ENCODE results near the gene ARHGAP28.
"Not testable (repeated sequence)": the region's sequence is repeated elsewhere in the genome, so short reads cannot be mapped to it uniquely, and the experiment has no call there.

The ARHGAP28 gene

DNA sequence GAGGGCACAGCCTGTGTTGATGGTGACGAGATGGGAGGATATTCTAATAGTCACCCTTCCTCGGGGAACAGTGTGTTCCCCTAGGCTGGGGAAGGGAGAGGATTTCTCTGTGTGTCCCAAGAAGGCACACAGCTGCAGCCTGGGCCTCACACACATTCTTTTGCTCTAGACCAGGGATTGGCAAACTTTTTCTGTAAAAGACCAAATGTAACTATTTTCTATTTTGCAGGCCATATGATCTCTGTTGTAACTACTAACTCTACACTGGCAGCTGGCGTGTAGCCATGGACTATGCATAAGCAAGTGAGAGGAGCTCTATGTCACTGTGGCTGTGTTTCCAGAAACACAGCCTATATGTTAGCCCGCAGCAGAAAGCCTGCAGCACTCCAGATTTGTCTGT lies 65.8 kb downstream of the ARHGAP28 start:
- peak; percentile 63 for DNase-seq (ENCODE audit: low read depth)
- no peaks in the 10 kb centered on the region for H3K9me3 ChIP-seq (ENCODE audit: control insufficient read depth, low read length)
- H3K4me3 ChIP-seq (ENCODE audit: low read length) = peak overlapping the region; percentile 31
- no peaks in the 10 kb centered on the region for H3K27me3 ChIP-seq (replicated peaks; ENCODE audit: control insufficient read depth, insufficient read depth, low read length)
- H3K9ac ChIP-seq (ENCODE audit: low read length) = peak overlapping the region; percentile 50
- H3K4me1 ChIP-seq (ENCODE audit: control insufficient read depth, insufficient read depth, low read length) = peaks cover 23% of the 10 kb centered on the region
- no peaks in the 10 kb centered on the region for H3K36me3 ChIP-seq (ENCODE audit: control insufficient read depth, insufficient read depth, low read length, severe bottlenecking)

DNA sequence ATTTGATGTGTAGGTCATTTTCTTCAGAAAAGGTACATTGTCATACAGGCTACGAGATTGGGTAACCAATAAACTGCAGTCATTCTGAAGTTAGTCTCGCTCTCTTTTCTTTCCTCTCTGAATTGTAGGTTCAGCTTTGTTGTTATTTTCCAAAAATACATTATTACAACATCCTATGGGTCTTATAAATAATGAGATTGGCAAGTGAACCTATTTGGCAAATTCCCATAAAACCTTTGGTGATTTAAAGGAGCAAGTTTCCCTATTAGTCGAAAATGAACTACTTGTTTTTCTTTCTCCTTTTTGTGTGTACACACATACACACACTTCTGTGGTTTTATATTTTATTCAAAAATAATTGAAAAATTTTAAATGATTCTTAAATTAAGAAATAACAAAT lies 67.0 kb downstream of the ARHGAP28 start:
- H3K27me3 ChIP-seq (replicated peaks; ENCODE audit: control insufficient read depth, insufficient read depth, low read length) = no peaks in the 10 kb centered on the region
- H3K4me1 ChIP-seq (ENCODE audit: control insufficient read depth, insufficient read depth, low read length) = peaks cover 19% of the 10 kb centered on the region
- H3K9me3 ChIP-seq (ENCODE audit: control insufficient read depth, low read length) = no peaks in the 10 kb centered on the region
- DNase-seq (ENCODE audit: low read depth) = no peak
- H3K9ac ChIP-seq (ENCODE audit: low read length) = no peak overlapping the region
- H3K4me3 ChIP-seq (ENCODE audit: low read length) = no peak overlapping the region
- H3K36me3 ChIP-seq (ENCODE audit: control insufficient read depth, insufficient read depth, low read length, severe bottlenecking) = no peaks in the 10 kb centered on the region

DNA sequence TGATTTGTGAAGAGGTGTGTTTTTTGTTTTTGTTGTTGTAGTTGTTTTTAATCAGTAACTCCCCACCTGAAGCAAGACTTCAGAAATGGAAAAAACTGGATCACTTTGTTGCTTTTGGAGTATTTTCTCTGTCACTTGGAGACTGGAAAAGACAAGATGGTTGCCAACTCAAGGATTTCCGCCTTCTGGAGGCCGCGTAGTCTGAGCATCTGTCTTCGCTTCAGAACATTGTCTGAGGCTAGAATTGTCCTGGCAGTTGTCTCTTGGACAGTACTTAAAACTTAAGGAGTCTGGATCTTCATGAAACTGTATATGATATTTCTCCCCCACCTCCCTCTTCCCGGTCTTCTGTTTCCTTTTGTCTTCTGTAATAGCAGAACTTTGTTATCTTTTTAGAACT lies 67.7 kb downstream of the ARHGAP28 start:
- Histone ChIP-seq H3K4me3 (ENCODE audit: low read length) (no peak overlapping the region), H3K9me3 (ENCODE audit: control insufficient read depth, low read length) (no peaks in the 10 kb centered on the region), H3K27me3 (replicated peaks; ENCODE audit: control insufficient read depth, insufficient read depth, low read length) (no peaks in the 10 kb centered on the region), H3K9ac (ENCODE audit: low read length) (no peak overlapping the region), H3K36me3 (ENCODE audit: control insufficient read depth, insufficient read depth, low read length, severe bottlenecking) (no peaks in the 10 kb centered on the region), H3K4me1 (ENCODE audit: control insufficient read depth, insufficient read depth, low read length) (peaks cover 19% of the 10 kb centered on the region)
- DNase-seq (ENCODE audit: low read depth) = no peak

DNA sequence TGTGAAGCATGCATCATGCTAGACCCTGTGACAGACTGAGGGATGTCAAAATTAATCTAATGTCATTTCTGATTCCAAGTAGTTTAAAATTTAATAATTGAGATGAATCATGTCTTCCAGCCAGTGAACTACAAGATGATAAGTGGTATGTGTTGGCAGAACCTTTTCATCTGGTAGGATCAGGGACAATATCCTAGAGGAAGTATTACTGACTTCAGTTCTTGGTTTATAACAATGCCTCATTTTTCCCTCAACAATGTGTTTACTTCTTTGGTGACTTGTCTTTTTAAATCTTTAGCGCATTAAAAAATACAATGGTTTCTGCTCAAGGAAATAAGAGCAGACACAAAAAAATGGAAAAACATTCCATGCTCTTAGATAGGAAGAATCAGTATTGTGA lies 69.4 kb downstream of the ARHGAP28 start:
- Histone ChIP-seq H3K9me3 (ENCODE audit: control insufficient read depth, low read length) (peaks cover 6% of the 10 kb centered on the region), H3K9ac (ENCODE audit: low read length) (no peak overlapping the region), H3K36me3 (ENCODE audit: control insufficient read depth, insufficient read depth, low read length, severe bottlenecking) (no peaks in the 10 kb centered on the region), H3K4me3 (ENCODE audit: low read length) (no peak overlapping the region), H3K4me1 (ENCODE audit: control insufficient read depth, insufficient read depth, low read length) (peaks cover 19% of the 10 kb centered on the region), H3K27me3 (replicated peaks; ENCODE audit: control insufficient read depth, insufficient read depth, low read length) (no peaks in the 10 kb centered on the region)
- no peak for DNase-seq (ENCODE audit: low read depth)

DNA sequence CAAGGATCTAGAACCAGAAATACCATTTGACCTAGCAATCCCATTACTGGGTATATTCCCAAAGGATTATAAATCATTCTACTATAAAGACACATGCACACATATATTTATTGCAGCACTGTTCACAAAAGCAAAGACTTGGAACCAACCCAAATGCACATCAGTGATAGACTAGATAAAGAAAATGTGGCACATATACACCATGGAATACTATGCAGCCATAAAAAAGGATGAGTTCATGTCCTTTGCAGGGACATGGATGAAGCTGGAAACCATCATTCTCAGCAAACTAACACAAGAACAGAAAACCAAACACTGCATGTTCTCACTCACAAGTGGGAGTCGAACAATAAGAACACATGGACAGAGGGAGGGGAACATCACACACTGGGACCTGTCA lies 70.8 kb downstream of the ARHGAP28 start:
- not testable (repeated sequence) for H3K27me3 ChIP-seq (replicated peaks; ENCODE audit: control insufficient read depth, insufficient read depth, low read length); H3K36me3 ChIP-seq (ENCODE audit: control insufficient read depth, insufficient read depth, low read length, severe bottlenecking); H3K9ac ChIP-seq (ENCODE audit: low read length); H3K9me3 ChIP-seq (ENCODE audit: control insufficient read depth, low read length); DNase-seq (ENCODE audit: low read depth); H3K4me3 ChIP-seq (ENCODE audit: low read length); H3K4me1 ChIP-seq (ENCODE audit: control insufficient read depth, insufficient read depth, low read length)

DNA sequence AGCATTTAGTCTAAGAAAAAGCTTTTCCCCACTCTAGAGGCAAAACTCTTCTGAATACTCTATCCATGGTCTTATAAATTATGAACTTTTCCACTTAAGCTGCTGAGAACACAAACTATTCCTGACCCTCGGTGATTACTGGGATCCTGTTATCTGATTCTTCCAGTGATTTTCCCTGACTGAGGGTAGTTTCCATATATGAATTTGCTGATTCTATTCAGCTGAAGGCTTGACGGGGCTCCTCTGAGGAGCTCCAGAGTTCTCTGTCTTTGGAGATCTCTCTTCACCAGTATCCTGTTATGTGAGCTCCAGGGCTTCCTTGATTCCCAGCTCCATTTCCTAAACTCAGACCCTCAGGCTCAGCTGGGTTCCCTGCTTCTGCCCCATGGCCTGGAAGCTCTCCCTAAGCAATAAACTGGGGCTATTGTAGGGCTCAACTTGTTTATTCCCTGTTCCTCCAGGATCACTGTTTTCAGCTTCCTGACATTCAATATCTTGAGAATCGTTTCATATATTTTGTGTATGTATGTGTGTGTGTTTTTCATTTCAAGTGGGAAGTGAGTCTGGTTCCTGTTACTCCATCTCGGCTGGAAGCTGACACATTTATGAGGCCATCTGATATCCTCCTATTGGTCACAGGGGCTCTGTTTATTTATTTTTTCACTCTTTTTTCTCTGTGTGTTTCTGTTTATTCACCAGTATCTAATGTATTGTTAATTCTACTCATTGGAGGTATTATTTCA lies 78.2 kb downstream of the ARHGAP28 start:
- Histone ChIP-seq H3K4me1 (ENCODE audit: control insufficient read depth, insufficient read depth, low read length) (no peaks in the 10 kb centered on the region), H3K9me3 (ENCODE audit: control insufficient read depth, low read length) (peaks cover 4% of the 10 kb centered on the region), H3K4me3 (ENCODE audit: low read length) (no peak overlapping the region), H3K27me3 (replicated peaks; ENCODE audit: control insufficient read depth, insufficient read depth, low read length) (no peaks in the 10 kb centered on the region), H3K36me3 (ENCODE audit: control insufficient read depth, insufficient read depth, low read length, severe bottlenecking) (no peaks in the 10 kb centered on the region), H3K9ac (ENCODE audit: low read length) (no peak overlapping the region)
- DNase-seq (ENCODE audit: low read depth) = no peak

DNA sequence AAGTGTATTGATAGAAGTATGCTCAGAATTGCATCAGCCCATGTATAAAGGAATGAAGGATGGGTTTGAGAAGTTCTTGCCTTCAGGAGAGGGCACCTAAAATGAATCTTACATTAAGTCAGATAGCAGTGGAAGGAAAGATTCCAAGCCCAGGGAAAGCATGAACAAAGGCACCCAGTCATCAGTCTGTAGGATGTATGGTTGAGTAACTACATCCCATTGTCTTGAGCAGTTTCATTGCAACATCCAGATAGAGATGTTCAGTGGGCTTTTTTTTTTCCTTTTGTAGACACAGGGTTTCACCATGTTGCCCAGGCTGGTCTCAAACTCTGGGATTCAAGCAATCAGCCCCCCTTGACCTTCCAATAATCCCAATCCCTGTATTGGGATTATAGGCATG lies 80.7 kb downstream of the ARHGAP28 start:
- no peaks in the 10 kb centered on the region for H3K36me3 ChIP-seq (ENCODE audit: control insufficient read depth, insufficient read depth, low read length, severe bottlenecking)
- H3K27me3 ChIP-seq (replicated peaks; ENCODE audit: control insufficient read depth, insufficient read depth, low read length) = no peaks in the 10 kb centered on the region
- no peak overlapping the region for H3K4me3 ChIP-seq (ENCODE audit: low read length)
- no peak for DNase-seq (ENCODE audit: low read depth)
- H3K4me1 ChIP-seq (ENCODE audit: control insufficient read depth, insufficient read depth, low read length) = no peaks in the 10 kb centered on the region
- H3K9me3 ChIP-seq (ENCODE audit: control insufficient read depth, low read length) = no peaks in the 10 kb centered on the region
- H3K9ac ChIP-seq (ENCODE audit: low read length) = no peak overlapping the region

DNA sequence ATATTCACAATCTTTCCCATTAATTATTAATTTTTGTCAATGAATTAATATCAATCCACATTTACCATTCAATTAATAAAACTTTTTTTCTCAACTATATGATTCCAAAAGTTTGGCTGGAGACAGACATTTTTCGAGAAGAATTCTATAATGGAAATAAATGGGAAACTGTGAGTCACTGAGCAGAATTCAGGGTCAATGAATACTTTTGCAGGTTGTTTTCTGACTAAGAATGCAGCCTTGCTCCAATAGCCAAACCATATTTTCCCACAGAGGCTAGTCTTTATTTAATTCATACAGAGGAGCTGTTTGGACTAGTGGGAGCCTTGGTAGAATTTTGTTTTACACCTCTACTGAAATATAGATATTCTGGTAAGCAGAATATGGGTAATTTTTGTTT lies 82.3 kb downstream of the ARHGAP28 start:
- Histone ChIP-seq H3K4me1 (ENCODE audit: control insufficient read depth, insufficient read depth, low read length) (no peaks in the 10 kb centered on the region), H3K9ac (ENCODE audit: low read length) (no peak overlapping the region), H3K27me3 (replicated peaks; ENCODE audit: control insufficient read depth, insufficient read depth, low read length) (no peaks in the 10 kb centered on the region), H3K9me3 (ENCODE audit: control insufficient read depth, low read length) (no peaks in the 10 kb centered on the region), H3K36me3 (ENCODE audit: control insufficient read depth, insufficient read depth, low read length, severe bottlenecking) (no peaks in the 10 kb centered on the region), H3K4me3 (ENCODE audit: low read length) (no peak overlapping the region)
- DNase-seq (ENCODE audit: low read depth) = no peak

DNA sequence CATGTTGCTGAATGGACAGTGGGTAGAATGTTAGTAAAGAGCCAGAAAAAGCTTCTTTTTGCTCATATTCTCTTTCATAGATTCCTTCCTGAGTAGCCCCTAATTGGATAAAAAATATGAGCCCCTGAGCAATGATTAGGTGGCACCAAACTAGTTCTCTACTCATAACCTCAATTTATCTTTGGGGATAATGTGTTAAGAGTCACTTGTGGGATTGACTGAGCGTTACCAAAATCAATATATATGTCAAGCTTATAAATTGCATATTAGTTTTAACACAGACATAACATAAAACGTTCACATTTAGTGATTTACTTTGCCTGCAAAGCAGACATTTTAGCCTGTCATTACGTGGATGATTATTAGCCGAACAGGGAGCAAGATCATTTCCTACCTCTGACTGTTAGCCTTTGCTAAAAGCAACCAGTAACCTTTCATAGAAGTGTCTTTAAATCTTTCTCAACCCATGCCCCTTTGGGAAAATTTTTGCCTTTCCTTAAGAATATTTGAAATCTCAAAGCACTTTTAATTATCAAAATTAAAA lies 85.4 kb downstream of the ARHGAP28 start:
- no peaks in the 10 kb centered on the region for H3K4me1 ChIP-seq (ENCODE audit: control insufficient read depth, insufficient read depth, low read length)
- H3K9me3 ChIP-seq (ENCODE audit: control insufficient read depth, low read length) = peaks cover 3% of the 10 kb centered on the region

DNA sequence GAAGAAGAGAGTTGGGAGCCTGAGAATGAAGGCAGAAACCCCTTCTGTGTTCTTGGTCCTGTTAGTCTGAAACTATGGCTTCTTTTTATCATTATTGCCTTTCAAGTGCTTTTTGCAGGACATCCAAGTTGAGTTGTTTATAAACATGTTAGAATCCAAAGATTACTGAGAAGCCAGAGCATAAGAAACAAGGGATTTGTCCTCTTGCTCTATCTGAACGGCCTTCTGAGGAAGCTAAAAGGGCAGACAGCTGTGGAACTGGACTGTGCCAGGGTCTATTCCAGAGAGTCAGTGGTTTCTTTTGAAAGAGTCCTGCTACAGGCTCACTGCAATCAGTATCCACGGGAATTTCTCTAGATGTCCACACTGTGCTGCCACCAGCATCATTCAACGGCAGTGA lies 86.6 kb downstream of the ARHGAP28 start:
- H3K4me3 ChIP-seq (ENCODE audit: low read length) = no peak overlapping the region
- H3K9ac ChIP-seq (ENCODE audit: low read length) = no peak overlapping the region
- H3K4me1 ChIP-seq (ENCODE audit: control insufficient read depth, insufficient read depth, low read length) = no peaks in the 10 kb centered on the region
- DNase-seq (ENCODE audit: low read depth) = no peak
- H3K27me3 ChIP-seq (replicated peaks; ENCODE audit: control insufficient read depth, insufficient read depth, low read length) = no peaks in the 10 kb centered on the region
- no peaks in the 10 kb centered on the region for H3K36me3 ChIP-seq (ENCODE audit: control insufficient read depth, insufficient read depth, low read length, severe bottlenecking)
- H3K9me3 ChIP-seq (ENCODE audit: control insufficient read depth, low read length) = peaks cover 11% of the 10 kb centered on the region

More for the DNA sequence above, 85.4 kb downstream of the ARHGAP28 start:
- no peak overlapping the region for H3K4me3 ChIP-seq (ENCODE audit: low read length)
- no peak for DNase-seq (ENCODE audit: low read depth)
- H3K9ac ChIP-seq (ENCODE audit: low read length) = no peak overlapping the region
- H3K36me3 ChIP-seq (ENCODE audit: control insufficient read depth, insufficient read depth, low read length, severe bottlenecking) = no peaks in the 10 kb centered on the region
- no peaks in the 10 kb centered on the region for H3K27me3 ChIP-seq (replicated peaks; ENCODE audit: control insufficient read depth, insufficient read depth, low read length)

DNA sequence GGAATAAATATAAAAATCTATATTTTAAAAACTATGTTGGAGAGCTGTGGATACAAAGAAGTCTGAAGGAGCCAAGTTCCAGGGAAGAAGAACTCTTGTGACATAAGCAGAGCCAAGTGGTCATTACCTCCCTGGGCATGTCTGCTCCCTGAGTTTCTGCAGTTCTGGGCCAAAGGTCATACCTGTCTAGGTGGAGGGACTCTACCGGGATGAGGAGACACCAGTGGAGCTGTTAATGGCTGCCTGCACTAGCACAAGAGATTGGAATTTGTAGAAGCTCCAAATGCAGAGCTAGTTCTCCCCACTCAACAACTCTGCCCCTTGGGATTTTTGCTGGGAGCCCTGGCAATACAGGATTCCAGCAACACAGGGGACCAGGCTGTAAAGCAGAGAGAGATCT lies 89.8 kb downstream of the ARHGAP28 start:
- H3K4me3 ChIP-seq (ENCODE audit: low read length) = no peak overlapping the region
- no peaks in the 10 kb centered on the region for H3K36me3 ChIP-seq (ENCODE audit: control insufficient read depth, insufficient read depth, low read length, severe bottlenecking)
- H3K27me3 ChIP-seq (replicated peaks; ENCODE audit: control insufficient read depth, insufficient read depth, low read length) = no peaks in the 10 kb centered on the region
- H3K9me3 ChIP-seq (ENCODE audit: control insufficient read depth, low read length) = peaks cover 11% of the 10 kb centered on the region
- H3K4me1 ChIP-seq (ENCODE audit: control insufficient read depth, insufficient read depth, low read length) = no peaks in the 10 kb centered on the region
- no peak overlapping the region for H3K9ac ChIP-seq (ENCODE audit: low read length)
- DNase-seq (ENCODE audit: low read depth) = no peak

DNA sequence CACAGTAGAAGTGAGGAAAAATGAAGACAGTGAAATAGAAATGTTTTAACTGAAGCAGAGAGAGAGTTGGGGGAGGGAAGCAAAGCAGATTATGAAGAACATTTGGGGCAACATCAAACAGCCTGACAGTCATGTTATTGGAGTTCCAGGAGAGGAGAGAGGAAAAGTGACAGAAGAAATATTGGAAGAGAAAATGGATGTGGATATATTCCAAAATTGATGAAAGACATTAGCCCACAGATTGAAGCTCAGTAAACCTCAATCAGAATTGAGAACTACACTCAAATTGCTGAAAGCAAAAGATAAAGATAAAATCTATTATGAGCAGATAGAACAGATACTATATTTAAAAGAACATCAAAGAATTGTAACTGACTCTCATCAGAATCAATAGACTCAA lies 90.8 kb downstream of the ARHGAP28 start:
- H3K27me3 ChIP-seq (replicated peaks; ENCODE audit: control insufficient read depth, insufficient read depth, low read length) = no peaks in the 10 kb centered on the region
- H3K9me3 ChIP-seq (ENCODE audit: control insufficient read depth, low read length) = peaks cover 11% of the 10 kb centered on the region
- H3K4me3 ChIP-seq (ENCODE audit: low read length) = no peak overlapping the region
- DNase-seq (ENCODE audit: low read depth) = no peak
- H3K36me3 ChIP-seq (ENCODE audit: control insufficient read depth, insufficient read depth, low read length, severe bottlenecking) = peaks cover 3% of the 10 kb centered on the region
- H3K9ac ChIP-seq (ENCODE audit: low read length) = no peak overlapping the region
- no peaks in the 10 kb centered on the region for H3K4me1 ChIP-seq (ENCODE audit: control insufficient read depth, insufficient read depth, low read length)

Data from adipocyte (in vitro differentiated cells).